A549 treated with ZK216348 at 1 μM for 4 hours (cell line): ENCODE measurements around the gene ARRDC5. TPM values are rescaled to one million over a fixed set of nuclear protein-coding genes. Genes with fewer than 3 reads are reported as not detected.

Source experiments
- total RNA-seq: library from RNA; stranded (reverse); fragments of 200-300 nt; extraction: Qiagen RNA extraction; gene quantifications from 5 replicates; pipeline ENCODE4 v1.2.3, GENCODE V29; 2022; ENCODE audit warnings: low read depth

Gene ARRDC5
- total RNA-seq = not detected in 5 replicates

GRCh38 chr19:4902796-4903195, at the start of gene ARRDC5:
TSS of gene ARRDC5 (minus strand) at chr19:4902896. CDS start at chr19:4902825, 71 bp downstream.

GRCh38 chr19:4909156-4909896, 6.6 kb upstream of the ARRDC5 start, which contains the start of gene UHRF1:
TSS of gene UHRF1 (plus strand) at chr19:4909501. CDS start at chr19:4910886, 1,385 bp downstream.

GRCh38 chr19:4867534-4868285, 35.0 kb downstream of the ARRDC5 start, which contains the start of gene PLIN3:
TSS of gene PLIN3 (minus strand) at chr19:4867667. CDS start at chr19:4861394, 6,273 bp downstream.

Other genes with a start within 250 kb of the ARRDC5 start
- gene MYDGF, start 232.6 kb downstream of the ARRDC5 start, total RNA-seq = 89.3 to 150 TPM (median 132 TPM) in 5 replicates
- 48.4 to 66.3 TPM (median 65.2 TPM) in 5 replicates for gene DPP9, start 179.1 kb downstream of the ARRDC5 start, total RNA-seq
- 4.5 to 6.4 TPM (median 6.1 TPM) in 5 replicates for gene FEM1A, start 111.2 kb downstream of the ARRDC5 start, total RNA-seq
- gene TICAM1, start 71.2 kb downstream of the ARRDC5 start, total RNA-seq = 5.2 to 10.9 TPM (median 8.9 TPM) in 5 replicates
- 92.6 to 161 TPM (median 138 TPM) in 5 replicates for gene PLIN3, start 35.2 kb downstream of the ARRDC5 start, total RNA-seq
- 35.5 to 52.3 TPM (median 46.3 TPM) in 5 replicates for gene UHRF1, start 6.6 kb upstream of the ARRDC5 start, total RNA-seq
- 3.8 to 9.5 TPM (median 8.0 TPM) in 5 replicates for gene KDM4B, start 66.2 kb upstream of the ARRDC5 start, total RNA-seq